Activated naive CD4-positive, alpha-beta T cell treated with anti-CD3 and anti-CD28 coated beads, Interleukin-2, amount 50 U/mL, for 24 hours (primary cell): ENCODE results near the gene CALML6.
A peak's percentile ranks its signal among the peaks of the same experiment; 100 is the strongest.

ENCODE experiments used
- H3K27ac Mint-ChIP-seq: one replicate; pipeline ENCODE4 v1.8.0; 2021; ENCODE audit warnings: mild to moderate bottlenecking, mixed read lengths
- H3K27me3 Mint-ChIP-seq: one replicate; pipeline ENCODE4 v1.8.0; 2021; ENCODE audit warnings: mixed read lengths
- H3K36me3 Mint-ChIP-seq: one replicate; pipeline ENCODE4 v1.8.0; 2021; ENCODE audit warnings: mixed read lengths
- H3K4me1 Mint-ChIP-seq: one replicate; pipeline ENCODE4 v1.8.0; 2021; ENCODE audit warnings: mixed read lengths
- H3K4me3 Mint-ChIP-seq: one replicate; pipeline ENCODE4 v1.8.0; 2021; ENCODE audit warnings: mild to moderate bottlenecking, mixed read lengths
- H3K9me3 Mint-ChIP-seq: one replicate; pipeline ENCODE4 v1.8.0; 2021; ENCODE audit warnings: mixed read lengths

The CALML6 gene

GRCh38 chr1:1889090-1889750 lies 25.8 kb upstream of the CALML6 start:
- peaks cover 60% of the 10 kb centered on the region for H3K4me1 Mint-ChIP-seq
- H3K27ac Mint-ChIP-seq, result peak overlapping the region; percentile 71
- no peaks in the 10 kb centered on the region for H3K9me3 Mint-ChIP-seq
- no peaks in the 10 kb centered on the region for H3K27me3 Mint-ChIP-seq
- H3K4me3 Mint-ChIP-seq, result peak overlapping the region; percentile 90
- H3K36me3 Mint-ChIP-seq, result peaks cover 8% of the 10 kb centered on the region

GRCh38 chr1:1889847-1890505 lies 25.1 kb upstream of the CALML6 start:
- no peaks in the 10 kb centered on the region for H3K9me3 Mint-ChIP-seq
- peaks cover 8% of the 10 kb centered on the region for H3K36me3 Mint-ChIP-seq
- H3K4me1 Mint-ChIP-seq, result peaks cover 61% of the 10 kb centered on the region
- H3K27ac Mint-ChIP-seq, result peak overlapping the region; percentile 76
- H3K27me3 Mint-ChIP-seq, result no peaks in the 10 kb centered on the region
- H3K4me3 Mint-ChIP-seq, result peak overlapping the region; percentile 90

GRCh38 chr1:1890506-1891348 lies 24.3 kb upstream of the CALML6 start, which contains the start of gene GNB1:
Gene GNB1, minus strand, starts transcription at chr1:1891087. Its CDS starts 65,634 bp downstream, at chr1:1825453.
- no peaks in the 10 kb centered on the region for H3K27me3 Mint-ChIP-seq
- peak within 1 kb of the TSS; percentile 90 for H3K4me3 Mint-ChIP-seq
- peaks cover 65% of the 10 kb centered on the region for H3K4me1 Mint-ChIP-seq
- no peaks in the 10 kb centered on the region for H3K9me3 Mint-ChIP-seq
- peaks cover 8% of the 10 kb centered on the region for H3K36me3 Mint-ChIP-seq
- H3K27ac Mint-ChIP-seq, result peak within 1 kb of the TSS; percentile 95

GRCh38 chr1:1891349-1892078 lies 23.5 kb upstream of the CALML6 start:
- Mint-ChIP-seq H3K4me3 (peak overlapping the region; percentile 88), H3K27ac (peak overlapping the region; percentile 95), H3K9me3 (no peaks in the 10 kb centered on the region), H3K36me3 (peaks cover 7% of the 10 kb centered on the region), H3K4me1 (peaks cover 65% of the 10 kb centered on the region), H3K27me3 (no peaks in the 10 kb centered on the region)

GRCh38 chr1:1892079-1892762 lies 22.8 kb upstream of the CALML6 start:
- peaks cover 59% of the 10 kb centered on the region for H3K4me1 Mint-ChIP-seq
- H3K36me3 Mint-ChIP-seq, result peaks cover 7% of the 10 kb centered on the region
- H3K9me3 Mint-ChIP-seq, result no peaks in the 10 kb centered on the region
- H3K27me3 Mint-ChIP-seq, result no peaks in the 10 kb centered on the region
- peak overlapping the region; percentile 95 for H3K27ac Mint-ChIP-seq
- peak overlapping the region; percentile 88 for H3K4me3 Mint-ChIP-seq

GRCh38 chr1:1892763-1893120 lies 22.3 kb upstream of the CALML6 start:
- peaks cover 55% of the 10 kb centered on the region for H3K4me1 Mint-ChIP-seq
- no peaks in the 10 kb centered on the region for H3K9me3 Mint-ChIP-seq
- peak overlapping the region; percentile 88 for H3K4me3 Mint-ChIP-seq
- peaks cover 7% of the 10 kb centered on the region for H3K36me3 Mint-ChIP-seq
- H3K27ac Mint-ChIP-seq, result peak overlapping the region; percentile 95
- no peaks in the 10 kb centered on the region for H3K27me3 Mint-ChIP-seq

- Mint-ChIP-seq H3K9me3 (no peaks in the 10 kb centered on the region), H3K36me3 (peaks cover 5% of the 10 kb centered on the region), H3K27me3 (no peaks in the 10 kb centered on the region), H3K4me1 (peaks cover 48% of the 10 kb centered on the region), H3K27ac (peak overlapping the region; percentile 81), H3K4me3 (peak overlapping the region; percentile 52)
These were observed 21.6 kb upstream of the CALML6 start for GRCh38 chr1:1893291-1893985.

- no peaks in the 10 kb centered on the region for H3K9me3 Mint-ChIP-seq
- peaks cover 43% of the 10 kb centered on the region for H3K4me1 Mint-ChIP-seq
- H3K27me3 Mint-ChIP-seq, result no peaks in the 10 kb centered on the region
- no peak overlapping the region for H3K4me3 Mint-ChIP-seq
- H3K36me3 Mint-ChIP-seq, result peaks cover 2% of the 10 kb centered on the region
- H3K27ac Mint-ChIP-seq, result no peak overlapping the region
These were observed 21.1 kb upstream of the CALML6 start for GRCh38 chr1:1893997-1894353.

GRCh38 chr1:1894354-1895059 lies 20.6 kb upstream of the CALML6 start:
- no peaks in the 10 kb centered on the region for H3K9me3 Mint-ChIP-seq
- H3K27me3 Mint-ChIP-seq, result no peaks in the 10 kb centered on the region
- no peaks in the 10 kb centered on the region for H3K36me3 Mint-ChIP-seq
- peaks cover 39% of the 10 kb centered on the region for H3K4me1 Mint-ChIP-seq
- peak overlapping the region; percentile 30 for H3K27ac Mint-ChIP-seq
- peak overlapping the region; percentile 33 for H3K4me3 Mint-ChIP-seq

GRCh38 chr1:1895060-1895418 lies 20.0 kb upstream of the CALML6 start:
- peak overlapping the region; percentile 15 for H3K4me3 Mint-ChIP-seq
- H3K4me1 Mint-ChIP-seq, result peaks cover 39% of the 10 kb centered on the region
- H3K27me3 Mint-ChIP-seq, result no peaks in the 10 kb centered on the region
- H3K27ac Mint-ChIP-seq, result no peak overlapping the region
- no peaks in the 10 kb centered on the region for H3K9me3 Mint-ChIP-seq
- no peaks in the 10 kb centered on the region for H3K36me3 Mint-ChIP-seq

GRCh38 chr1:1895456-1896336 lies 19.4 kb upstream of the CALML6 start:
- Mint-ChIP-seq H3K4me1 (peaks cover 39% of the 10 kb centered on the region), H3K4me3 (no peak overlapping the region), H3K36me3 (no peaks in the 10 kb centered on the region), H3K9me3 (no peaks in the 10 kb centered on the region), H3K27ac (no peak overlapping the region), H3K27me3 (no peaks in the 10 kb centered on the region)

GRCh38 chr1:1898246-1898933 lies 16.7 kb upstream of the CALML6 start:
- Mint-ChIP-seq H3K36me3 (no peaks in the 10 kb centered on the region), H3K9me3 (no peaks in the 10 kb centered on the region), H3K4me3 (no peak overlapping the region), H3K27me3 (no peaks in the 10 kb centered on the region), H3K27ac (no peak overlapping the region), H3K4me1 (peaks cover 23% of the 10 kb centered on the region)
